Measurements from ENCODE around the gene PLXNB1.
A peak's percentile ranks its signal among the peaks of the same experiment; 100 is the strongest.

DNA sequence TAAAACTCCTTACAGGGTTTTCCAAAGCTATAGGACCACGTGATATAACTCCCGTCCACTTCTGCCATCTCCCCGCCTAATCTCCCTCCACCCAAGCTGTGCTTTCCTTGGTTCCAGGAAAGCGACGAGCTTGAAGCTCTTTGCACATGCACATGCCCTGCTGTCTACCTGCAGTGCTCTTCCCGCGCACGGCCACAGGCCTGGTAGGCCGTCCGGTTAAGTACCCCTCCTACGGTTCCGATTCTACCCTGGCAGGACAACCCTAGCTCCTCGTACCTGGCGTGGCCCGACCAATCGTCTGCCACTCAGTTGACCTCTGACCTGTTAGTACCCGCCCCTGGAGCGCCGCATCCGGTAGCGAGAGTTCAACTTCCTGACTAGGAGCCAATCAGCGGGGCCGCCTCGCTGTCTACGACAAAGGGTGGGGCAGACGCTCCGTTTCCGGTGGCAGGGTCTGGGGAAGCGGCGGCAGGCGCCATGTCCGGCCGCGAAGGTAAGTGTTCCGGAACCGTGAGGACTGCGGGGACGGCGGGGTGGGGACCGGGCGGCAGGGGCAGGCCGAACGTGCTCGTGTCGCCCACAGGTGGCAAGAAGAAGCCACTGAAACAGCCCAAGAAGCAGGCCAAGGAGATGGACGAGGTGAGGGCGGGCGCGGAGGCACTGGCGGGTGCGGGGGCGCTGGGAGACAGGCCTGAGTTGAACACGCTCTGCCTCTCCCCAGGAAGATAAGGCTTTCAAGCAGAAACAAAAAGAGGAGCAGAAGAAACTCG is 10.1 kb upstream of the PLXNB1 start, which contains the start of the genes CCDC51 and TMA7:
- TF ChIP-seq, protein P1, sequence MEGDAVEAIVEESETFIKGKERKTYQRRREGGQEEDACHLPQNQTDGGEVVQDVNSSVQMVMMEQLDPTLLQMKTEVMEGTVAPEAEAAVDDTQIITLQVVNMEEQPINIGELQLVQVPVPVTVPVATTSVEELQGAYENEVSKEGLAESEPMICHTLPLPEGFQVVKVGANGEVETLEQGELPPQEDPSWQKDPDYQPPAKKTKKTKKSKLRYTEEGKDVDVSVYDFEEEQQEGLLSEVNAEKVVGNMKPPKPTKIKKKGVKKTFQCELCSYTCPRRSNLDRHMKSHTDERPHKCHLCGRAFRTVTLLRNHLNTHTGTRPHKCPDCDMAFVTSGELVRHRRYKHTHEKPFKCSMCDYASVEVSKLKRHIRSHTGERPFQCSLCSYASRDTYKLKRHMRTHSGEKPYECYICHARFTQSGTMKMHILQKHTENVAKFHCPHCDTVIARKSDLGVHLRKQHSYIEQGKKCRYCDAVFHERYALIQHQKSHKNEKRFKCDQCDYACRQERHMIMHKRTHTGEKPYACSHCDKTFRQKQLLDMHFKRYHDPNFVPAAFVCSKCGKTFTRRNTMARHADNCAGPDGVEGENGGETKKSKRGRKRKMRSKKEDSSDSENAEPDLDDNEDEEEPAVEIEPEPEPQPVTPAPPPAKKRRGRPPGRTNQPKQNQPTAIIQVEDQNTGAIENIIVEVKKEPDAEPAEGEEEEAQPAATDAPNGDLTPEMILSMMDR (IDR thresholded peaks at IDR 0.05): no peak
- TF ChIP-seq POLR2A (IDR thresholded peaks at IDR 0.05): peak; percentile 96 to 97
